Activated CD4-positive, CD25-positive, alpha-beta regulatory T cell treated with anti-CD3 and anti-CD28 coated beads, Interleukin-2, amount 50 U/mL, for 16 hours (primary cell): ENCODE data around the gene SH3PXD2A.

Experiments used
- DNase-seq: peaks from one replicate; pipeline ENCODE4 v3.0.0-alpha.2; 2020; ENCODE audit warnings: low read depth, low spot score

SH3PXD2A gene, protein sequence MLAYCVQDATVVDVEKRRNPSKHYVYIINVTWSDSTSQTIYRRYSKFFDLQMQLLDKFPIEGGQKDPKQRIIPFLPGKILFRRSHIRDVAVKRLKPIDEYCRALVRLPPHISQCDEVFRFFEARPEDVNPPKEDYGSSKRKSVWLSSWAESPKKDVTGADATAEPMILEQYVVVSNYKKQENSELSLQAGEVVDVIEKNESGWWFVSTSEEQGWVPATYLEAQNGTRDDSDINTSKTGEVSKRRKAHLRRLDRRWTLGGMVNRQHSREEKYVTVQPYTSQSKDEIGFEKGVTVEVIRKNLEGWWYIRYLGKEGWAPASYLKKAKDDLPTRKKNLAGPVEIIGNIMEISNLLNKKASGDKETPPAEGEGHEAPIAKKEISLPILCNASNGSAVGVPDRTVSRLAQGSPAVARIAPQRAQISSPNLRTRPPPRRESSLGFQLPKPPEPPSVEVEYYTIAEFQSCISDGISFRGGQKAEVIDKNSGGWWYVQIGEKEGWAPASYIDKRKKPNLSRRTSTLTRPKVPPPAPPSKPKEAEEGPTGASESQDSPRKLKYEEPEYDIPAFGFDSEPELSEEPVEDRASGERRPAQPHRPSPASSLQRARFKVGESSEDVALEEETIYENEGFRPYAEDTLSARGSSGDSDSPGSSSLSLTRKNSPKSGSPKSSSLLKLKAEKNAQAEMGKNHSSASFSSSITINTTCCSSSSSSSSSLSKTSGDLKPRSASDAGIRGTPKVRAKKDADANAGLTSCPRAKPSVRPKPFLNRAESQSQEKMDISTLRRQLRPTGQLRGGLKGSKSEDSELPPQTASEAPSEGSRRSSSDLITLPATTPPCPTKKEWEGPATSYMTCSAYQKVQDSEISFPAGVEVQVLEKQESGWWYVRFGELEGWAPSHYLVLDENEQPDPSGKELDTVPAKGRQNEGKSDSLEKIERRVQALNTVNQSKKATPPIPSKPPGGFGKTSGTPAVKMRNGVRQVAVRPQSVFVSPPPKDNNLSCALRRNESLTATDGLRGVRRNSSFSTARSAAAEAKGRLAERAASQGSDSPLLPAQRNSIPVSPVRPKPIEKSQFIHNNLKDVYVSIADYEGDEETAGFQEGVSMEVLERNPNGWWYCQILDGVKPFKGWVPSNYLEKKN

GRCh38 chr10:103855424-103855823, at the start of gene SH3PXD2A:
TSS of gene SH3PXD2A (minus strand) at chr10:103855576. CDS start at chr10:103855266, 310 bp downstream.
- no peak for DNase-seq

DNA sequence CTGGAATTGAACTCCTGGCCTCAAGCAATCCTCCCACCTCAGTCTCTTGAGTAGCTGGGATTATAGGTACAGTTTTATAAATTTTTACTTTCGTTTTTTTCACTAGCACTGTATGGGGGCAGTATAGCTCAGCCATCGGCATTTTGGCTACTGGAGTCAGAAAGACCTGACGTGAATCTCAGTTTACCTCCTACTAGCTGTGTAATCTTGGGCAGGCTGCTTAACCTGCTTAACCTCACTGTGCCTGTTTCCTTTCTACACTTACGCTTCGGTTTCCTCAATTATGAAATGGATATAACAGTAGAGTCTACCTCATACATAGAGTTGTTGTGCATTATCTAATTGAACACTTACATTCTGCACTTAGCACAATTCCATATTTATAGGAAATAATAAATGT, 45.9 kb upstream of the SH3PXD2A start:
- DNase-seq = no peak

- DNase-seq = no peak
Measured at GRCh38 chr10:103899312-103899711, 43.9 kb upstream of the SH3PXD2A start.

DNA sequence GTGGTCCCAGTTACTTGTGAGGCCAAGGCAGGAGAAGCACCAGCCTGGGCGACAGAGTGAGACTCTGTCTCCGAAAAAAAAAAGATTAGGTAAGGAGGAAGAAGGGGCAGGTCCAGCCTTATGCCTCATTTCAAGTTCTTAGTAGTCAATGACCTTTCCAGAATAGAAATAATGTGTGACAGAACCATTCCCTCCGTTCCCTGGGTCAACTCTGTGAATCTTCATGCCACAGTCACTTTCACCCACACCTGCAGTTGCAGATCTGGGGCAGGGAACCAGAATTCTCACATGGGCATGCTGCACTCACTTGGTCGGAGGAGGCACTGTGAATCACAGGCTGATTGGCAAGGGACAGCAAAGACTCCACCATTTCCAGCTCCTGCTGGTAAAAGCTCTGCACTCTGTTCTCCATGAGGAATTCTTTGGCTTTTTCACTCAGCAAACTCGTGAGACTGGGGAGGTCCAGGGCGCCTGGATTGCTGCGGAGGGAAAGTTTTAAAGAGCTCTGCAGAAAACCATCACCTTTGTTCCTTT, 41.9 kb upstream of the SH3PXD2A start:
- DNase-seq = no peak

- DNase-seq = no peak
Measured at GRCh38 chr10:103896225-103896624, 40.8 kb upstream of the SH3PXD2A start.

DNA sequence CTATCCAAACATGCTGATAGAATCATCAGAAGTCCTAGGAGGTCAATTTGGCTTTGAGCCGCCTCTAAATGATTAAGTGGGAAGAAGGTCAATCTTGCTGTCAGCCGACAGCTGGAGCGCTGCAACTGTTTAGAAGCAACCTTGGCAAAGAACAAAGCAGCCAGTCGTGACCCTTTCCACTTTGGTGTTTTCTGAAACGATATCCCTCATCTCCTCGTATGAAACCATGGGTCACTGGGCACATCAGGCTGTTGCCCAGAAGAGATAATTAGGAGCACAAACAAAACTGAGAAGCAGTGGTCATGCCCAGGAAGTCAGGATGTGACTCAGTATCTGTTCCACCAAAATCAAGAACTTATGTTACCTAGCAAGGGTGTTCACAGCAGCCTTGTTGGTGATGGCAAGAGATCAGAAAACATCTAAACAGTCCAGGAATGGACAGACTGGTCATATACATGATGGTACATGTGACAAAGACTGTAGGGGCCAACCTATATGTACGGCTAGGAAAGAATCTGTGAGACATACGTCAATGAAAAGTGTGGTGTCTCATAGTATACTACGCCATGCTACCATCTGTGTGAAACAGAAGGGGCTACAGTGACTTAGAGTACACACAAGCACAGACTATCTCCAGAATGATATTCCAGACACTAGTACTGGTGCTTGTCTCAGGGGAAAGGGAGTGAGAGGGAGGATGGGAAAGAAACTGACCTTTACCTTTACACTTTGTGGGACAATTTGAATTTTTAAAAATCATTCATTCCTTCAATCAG, 40.2 kb upstream of the SH3PXD2A start:
- no peak for DNase-seq

DNA sequence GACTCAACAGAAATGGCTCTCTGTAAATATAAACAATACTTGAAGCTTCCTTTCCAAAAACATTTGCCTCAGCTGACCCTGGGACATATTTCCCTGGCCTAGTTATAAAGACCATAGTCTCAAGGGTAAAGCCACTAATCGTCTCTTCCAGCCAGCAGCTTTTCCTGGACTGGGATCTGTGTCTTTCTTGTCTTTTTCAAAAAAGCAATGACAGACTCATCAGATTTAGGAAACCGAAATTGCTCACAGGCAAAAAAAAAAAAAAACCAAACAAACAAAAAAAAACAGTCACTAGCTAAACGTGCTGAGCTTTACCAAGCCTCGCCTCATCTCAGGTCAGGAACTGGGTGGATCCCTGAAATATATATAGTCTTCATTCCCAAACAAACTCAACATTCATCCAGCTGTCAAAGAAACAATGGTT, 39.1 kb upstream of the SH3PXD2A start:
- DNase-seq = no peak

DNA sequence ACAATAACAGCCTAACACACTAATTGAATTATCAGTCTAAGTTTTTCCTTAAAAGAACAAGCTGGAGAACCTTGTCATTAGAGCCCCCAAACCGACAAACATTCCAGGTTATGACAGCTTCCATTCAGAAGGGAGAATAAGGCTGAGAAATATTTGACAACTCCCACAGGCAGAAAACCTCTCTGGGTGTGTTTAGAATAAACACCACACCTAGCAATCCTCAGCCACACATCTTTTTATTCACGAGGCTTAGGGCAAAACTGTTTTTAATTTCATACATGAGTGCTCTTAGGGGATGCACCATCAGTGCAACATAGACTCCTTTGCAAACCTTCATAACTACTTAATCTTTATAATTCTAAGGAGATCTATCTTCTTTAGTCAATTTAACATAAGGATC, 38.4 kb upstream of the SH3PXD2A start:
- no peak for DNase-seq

DNA sequence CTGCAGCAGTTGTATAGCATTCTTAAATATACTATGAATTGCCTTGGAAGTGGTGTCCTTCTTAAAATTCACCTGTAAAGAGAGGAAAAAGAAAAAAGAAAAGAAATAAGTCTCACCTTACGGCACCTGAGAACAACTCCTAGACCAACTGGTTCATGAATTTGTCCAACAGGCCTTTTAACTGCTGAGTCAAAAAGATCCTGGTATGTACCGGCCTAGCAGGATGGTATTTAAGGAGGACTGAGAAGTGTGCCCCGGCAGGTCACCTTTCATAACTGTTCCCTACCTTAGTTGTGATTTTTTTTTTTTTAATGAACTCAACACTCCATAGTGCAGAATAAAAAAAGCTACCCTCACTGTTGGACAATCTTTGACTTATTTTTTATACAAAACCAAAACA, 36.8 kb upstream of the SH3PXD2A start:
- no peak for DNase-seq

GRCh38 chr10:103890688-103891087, 35.3 kb upstream of the SH3PXD2A start:
- no peak for DNase-seq

DNA sequence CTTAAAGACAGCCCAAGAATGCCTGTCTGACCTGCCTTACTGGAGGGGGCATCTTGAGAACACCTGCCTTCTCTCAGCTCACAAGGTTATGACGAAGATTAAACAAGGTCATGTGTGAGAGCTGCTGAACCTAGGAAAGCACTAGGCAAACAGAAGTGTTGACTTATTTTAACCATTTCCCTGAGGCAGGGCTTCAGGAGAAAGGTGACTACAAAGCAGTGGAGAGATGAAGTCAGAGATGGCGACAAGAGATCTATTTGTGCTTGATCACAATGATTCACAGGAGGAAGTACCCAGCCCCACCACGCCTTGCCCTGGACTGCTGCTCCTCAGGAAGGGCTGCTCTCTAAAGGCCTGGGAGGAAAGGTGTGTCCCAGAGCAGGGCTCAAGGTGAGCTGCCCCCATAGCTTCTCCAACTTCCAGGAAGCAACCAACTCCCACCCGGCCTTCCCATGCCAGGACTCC, 34.9 kb upstream of the SH3PXD2A start:
- DNase-seq = no peak

- DNase-seq = no peak
Measured at GRCh38 chr10:103889121-103889720, 33.8 kb upstream of the SH3PXD2A start.

- DNase-seq = no peak
Measured at GRCh38 chr10:103888113-103888841, 32.9 kb upstream of the SH3PXD2A start.

- no peak for DNase-seq
Measured at GRCh38 chr10:103885617-103886016, 30.2 kb upstream of the SH3PXD2A start.

GRCh38 chr10:103884681-103885139, 29.3 kb upstream of the SH3PXD2A start:
- DNase-seq = no peak

DNA sequence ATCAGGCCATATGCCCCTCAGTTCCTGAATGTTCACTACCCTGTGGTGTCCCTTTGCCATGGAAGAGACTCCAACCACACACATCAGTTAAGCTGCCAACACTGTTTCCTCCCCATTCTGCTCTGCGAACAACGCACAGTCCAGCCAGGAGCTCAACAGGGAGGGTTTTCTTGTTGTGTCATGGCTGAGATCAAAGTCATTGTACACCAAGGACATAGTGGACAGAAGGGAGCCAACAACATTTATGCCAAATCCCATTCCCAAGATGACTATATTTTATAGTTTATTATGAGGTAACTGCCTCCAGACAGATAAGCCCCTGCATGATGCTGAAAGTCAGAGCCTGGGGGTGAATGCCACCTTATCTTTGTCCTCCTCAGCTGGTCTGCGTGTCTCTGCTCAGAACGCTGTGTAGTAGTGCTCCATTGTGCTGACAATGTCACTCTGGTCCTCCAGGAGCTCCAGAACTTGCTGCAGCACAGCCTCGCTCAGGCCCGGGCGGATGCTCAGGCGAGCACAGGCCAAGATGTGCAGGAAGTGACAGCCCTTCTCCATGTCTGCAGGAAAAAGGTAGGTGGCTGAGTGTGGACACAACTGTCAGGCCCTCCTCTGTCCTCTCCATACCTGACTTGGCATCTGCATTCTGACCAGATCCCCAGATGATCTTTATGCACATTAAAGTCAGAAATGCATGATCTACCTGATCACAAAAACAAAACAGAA, 27.1 kb upstream of the SH3PXD2A start:
- no peak for DNase-seq

- no peak for DNase-seq
Measured at GRCh38 chr10:103881416-103882284, 26.3 kb upstream of the SH3PXD2A start.

GRCh38 chr10:103879831-103880230, 24.5 kb upstream of the SH3PXD2A start:
- DNase-seq = no peak
